KOPT-K1 (cell line): Measurements from ENCODE around the gene VPS51.

Source experiments
- H3K27ac ChIP-seq: fragments of 200-600 bp; sonication (generic); 2 replicates; pipeline ENCODE4 v1.5.1; 2016; ENCODE audit warnings: antibody characterized with exemption, mild to moderate bottlenecking, low read depth, low read length; ENCODE audit not compliant: poor library complexity, severe bottlenecking
- H3K36me3 ChIP-seq: fragments of 200-600 bp; sonication (generic); 2 replicates; pipeline ENCODE4 v1.5.1; 2017; ENCODE audit warnings: antibody characterized with exemption, mild to moderate bottlenecking, low read length, moderate library complexity; ENCODE audit not compliant: insufficient read depth
- H3K9me3 ChIP-seq: fragments of 200-600 bp; sonication (generic); 2 replicates; pipeline ENCODE4 v1.5.1; 2017; ENCODE audit warnings: antibody characterized with exemption, low read length, mild to moderate bottlenecking; ENCODE audit not compliant: insufficient read depth, poor library complexity, severe bottlenecking

The VPS51 gene

DNA sequence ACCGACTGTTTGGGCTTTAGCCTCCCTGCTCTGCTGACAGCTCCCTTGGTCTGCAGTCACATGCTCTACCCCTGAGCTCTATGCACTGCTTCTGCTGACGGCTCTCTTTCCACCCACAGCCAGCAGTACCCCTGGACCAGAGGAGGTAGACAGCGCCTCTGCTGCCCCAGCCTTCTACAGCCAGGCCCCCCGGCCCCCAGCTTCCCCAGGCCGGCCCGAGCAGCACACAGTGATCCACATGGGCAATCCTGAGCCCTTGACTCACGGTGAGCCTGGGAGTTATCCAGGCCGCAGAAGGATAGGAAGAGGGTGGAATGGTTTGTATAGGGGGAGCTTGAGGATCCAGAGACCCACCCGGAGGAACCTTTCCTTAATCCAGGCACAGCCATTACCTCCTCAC, 9.2 kb upstream of the VPS51 start:
- H3K36me3 ChIP-seq: peaks cover 61% of the 10 kb centered on the region
- H3K27ac ChIP-seq: no peak overlapping the region
- H3K9me3 ChIP-seq: no peaks in the 10 kb centered on the region

DNA sequence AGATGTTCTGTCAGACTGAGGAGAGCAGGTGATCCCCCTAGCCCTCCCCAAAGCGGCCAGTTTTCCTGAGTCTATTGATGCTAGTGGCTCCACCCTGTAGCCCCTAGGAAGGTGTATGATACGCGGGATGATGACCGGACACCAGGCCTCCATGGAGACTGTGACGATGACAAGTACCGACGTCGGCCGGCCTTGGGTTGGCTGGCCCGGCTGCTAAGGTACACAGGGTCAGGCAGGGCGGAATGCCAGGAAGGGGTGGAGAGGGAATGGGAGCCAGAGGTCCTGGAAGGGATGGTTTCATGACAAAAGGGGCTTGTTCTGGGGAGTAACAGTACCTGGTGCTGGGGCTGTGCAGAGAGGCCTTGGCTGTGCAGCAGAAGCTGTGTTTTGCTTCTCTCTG, 8.8 kb upstream of the VPS51 start:
- no peak overlapping the region for H3K27ac ChIP-seq
- peaks cover 57% of the 10 kb centered on the region for H3K36me3 ChIP-seq
- H3K9me3 ChIP-seq: no peaks in the 10 kb centered on the region

DNA sequence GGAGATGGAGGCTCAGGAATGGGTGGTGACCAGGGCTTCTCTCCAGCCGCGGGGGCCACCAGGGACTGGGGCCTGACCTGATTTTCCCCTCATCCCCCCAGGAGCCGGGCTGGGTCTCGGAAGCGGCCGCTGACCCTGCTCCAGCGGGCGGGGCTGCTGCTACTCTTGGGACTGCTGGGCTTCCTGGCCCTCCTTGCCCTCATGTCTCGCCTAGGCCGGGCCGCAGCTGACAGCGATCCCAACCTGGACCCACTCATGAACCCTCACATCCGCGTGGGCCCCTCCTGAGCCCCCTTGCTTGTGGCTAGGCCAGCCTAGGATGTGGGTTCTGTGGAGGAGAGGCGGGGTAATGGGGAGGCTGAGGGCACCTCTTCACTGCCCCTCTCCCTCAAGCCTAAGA, 8.2 kb upstream of the VPS51 start:
- no peaks in the 10 kb centered on the region for H3K9me3 ChIP-seq
- no peak overlapping the region for H3K27ac ChIP-seq
- H3K36me3 ChIP-seq: peaks cover 51% of the 10 kb centered on the region

DNA sequence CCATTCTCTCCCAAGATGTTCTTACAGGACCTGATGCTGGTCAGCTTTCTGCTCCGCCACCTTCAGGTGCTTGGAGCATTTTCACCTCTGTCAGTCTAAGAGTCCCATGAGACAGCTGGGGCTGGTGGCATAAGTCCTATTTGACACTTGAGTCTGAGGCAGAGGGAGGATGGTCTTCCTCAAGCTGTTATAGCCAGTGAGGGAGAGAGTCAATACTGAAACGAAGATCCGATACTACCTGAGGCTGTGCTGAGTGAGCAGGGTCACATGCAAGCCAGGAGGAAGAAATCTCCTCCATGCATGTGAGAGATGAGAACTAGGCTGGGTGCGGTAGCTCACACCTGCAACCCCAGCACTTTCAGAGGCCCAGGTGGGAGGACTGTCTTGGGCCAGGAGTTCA, 6.4 kb upstream of the VPS51 start:
- Histone ChIP-seq H3K9me3 (no peaks in the 10 kb centered on the region), H3K27ac (no peak overlapping the region), H3K36me3 (peaks cover 49% of the 10 kb centered on the region)

DNA sequence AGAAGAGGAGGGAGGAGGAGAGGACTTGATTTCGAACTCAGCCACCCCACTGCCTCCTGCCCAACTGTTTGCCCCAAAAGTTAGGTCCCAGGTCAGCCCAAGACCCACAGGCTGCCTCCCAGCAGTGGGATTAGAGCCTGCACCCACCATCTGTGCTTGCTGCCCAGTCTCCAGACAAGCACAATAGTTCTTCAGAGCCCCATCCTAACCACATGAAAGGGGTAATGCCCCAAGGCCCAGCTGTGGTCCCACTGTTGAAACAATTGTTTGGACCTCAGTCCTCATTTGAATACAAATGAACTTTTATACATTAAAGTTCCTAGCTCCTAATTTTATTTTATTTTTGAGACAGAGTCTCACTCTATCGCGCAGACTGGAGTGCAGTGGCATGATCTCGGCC, 5.4 kb upstream of the VPS51 start:
- no peak overlapping the region for H3K27ac ChIP-seq
- H3K36me3 ChIP-seq: peaks cover 43% of the 10 kb centered on the region
- no peaks in the 10 kb centered on the region for H3K9me3 ChIP-seq

DNA sequence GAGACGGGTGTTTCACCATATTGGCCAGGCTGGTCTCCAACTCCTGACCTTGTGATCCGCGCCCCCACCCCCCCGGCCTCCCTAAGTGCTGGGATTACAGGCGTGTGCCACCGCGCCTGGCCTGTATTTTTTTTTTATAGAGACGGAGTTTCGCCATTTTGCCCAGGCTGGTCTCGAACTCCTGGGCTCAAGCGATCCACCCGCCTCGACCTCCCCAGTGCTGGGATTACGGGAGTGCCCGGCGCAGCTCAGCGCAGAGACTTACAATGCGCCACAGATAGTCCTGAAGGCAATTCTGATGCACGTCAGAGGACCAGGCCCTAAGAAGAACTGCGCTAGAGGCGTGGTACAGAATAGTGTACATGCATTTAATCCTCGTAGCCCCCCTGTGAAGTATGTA, 587 bp upstream of the VPS51 start:
- Histone ChIP-seq H3K36me3 (peaks cover 18% of the 10 kb centered on the region), H3K9me3 (no peaks in the 10 kb centered on the region), H3K27ac (peak overlapping the region; percentile 82)

DNA sequence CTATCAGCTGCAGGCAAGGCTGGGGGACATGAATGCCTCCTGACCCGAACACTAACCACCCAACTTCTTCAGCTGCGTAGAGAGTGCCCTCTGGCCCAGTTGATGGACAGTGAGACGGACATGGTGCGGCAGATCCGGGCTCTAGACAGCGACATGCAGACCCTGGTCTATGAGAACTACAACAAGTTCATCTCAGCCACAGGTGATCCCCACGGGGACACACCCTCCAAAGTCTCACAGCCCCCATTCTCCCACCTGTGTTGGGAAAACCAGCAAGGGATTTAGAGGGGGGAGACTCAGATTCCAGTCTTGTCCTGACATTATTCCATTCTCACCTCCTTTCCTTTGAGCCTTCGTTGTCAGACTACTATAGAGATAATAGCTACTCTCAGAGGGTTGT, 912 bp downstream of the VPS51 start:
- H3K27ac ChIP-seq: peak overlapping the region; percentile 82
- no peaks in the 10 kb centered on the region for H3K9me3 ChIP-seq
- H3K36me3 ChIP-seq: peaks cover 30% of the 10 kb centered on the region

DNA sequence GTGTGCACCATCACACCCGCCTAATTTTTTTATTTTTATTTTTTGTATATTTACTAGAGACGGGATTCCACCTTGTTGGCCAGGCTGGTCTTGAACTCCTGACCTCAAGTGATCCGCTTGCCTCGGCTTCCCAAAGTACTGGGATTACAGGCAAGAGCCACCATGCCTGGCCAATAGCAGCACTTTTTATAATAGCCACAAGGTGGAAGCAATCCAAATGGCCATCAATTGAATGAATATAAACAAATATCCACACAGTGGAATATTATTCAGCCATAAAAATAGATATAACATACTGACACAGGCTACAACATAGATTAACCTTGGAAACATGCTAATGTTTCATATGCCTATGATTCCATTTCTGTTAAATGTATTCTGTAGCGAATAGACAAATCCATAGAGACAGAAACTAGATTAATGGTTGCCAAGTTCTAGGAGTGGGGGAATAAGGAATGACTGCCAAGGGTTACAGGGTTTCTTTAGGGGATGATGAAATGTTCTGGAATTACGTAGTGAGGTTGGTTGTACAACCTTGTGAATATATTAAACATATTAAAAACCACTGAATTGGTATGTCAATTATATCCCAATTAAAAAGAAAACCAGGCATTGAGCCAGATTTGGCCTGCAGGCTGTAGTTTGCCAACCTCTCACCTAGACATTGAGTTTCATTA, 4.8 kb downstream of the VPS51 start:
- Histone ChIP-seq H3K27ac (no peak overlapping the region), H3K9me3 (no peaks in the 10 kb centered on the region), H3K36me3 (peaks cover 55% of the 10 kb centered on the region)

DNA sequence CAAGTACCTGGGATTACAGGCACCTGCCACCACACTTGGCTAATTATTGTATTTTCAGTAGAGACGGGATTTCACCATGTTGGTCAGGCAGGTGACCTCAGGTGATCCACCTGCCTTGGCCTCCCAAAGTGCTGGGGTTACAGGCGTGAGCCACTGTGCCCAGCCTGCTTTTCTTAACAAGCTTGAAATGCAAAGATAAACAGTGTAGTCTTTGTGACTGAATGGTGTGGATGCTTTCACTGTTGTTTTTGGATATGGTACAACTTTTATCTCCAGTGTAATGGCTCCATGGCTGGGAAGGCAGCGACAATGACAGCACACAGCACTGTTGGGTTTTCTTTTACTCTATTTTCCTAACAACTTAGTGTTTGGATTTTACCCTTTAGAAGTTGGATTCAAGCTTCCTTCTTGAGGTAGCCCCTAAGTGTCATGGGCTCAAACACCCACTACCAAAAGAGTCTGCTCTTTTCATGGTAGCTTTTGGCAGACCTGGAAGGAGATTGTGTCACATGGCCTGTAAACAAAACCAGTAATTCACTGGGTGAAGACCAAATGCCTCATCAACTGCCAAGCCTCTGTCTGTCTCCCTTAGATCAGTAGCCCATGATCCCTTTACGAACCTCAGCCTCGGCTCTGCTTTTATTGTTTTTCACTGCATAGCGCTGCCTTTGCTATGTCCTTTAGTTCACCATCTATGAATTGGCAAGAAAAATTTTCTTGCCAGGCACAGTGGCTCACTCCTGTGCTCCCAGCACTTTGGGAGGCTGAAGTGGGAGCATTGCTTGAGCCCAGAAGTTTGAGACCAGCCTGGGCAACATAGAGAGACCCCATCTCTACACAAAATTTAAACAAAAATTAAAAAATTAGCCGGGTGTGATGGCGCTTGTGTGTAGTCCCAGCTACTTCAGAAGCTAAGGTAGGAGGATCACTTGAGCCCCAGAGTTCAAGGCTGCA, 6.4 kb downstream of the VPS51 start:
- Histone ChIP-seq H3K27ac (no peak overlapping the region), H3K36me3 (peaks cover 60% of the 10 kb centered on the region), H3K9me3 (no peaks in the 10 kb centered on the region)

DNA sequence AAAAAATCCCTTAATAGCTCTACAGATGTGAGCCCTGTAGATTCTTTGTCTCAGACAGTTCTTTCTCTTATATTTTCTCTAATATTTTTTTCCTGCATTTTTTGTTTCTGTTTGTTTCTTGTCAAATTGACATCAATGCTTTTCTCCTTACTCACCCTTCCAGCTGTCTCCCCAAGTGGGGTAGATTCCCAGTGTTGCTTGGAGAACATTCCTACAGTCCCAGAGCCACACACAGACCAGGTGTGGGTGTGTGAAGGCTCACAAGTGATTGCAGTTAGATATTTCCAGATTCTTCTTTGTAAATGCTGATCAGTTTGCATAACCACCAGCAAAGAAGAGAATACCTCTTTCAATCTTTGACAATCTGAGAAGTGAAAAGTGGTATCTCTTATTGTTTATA, 7.5 kb downstream of the VPS51 start:
- Histone ChIP-seq H3K36me3 (peaks cover 62% of the 10 kb centered on the region), H3K9me3 (no peaks in the 10 kb centered on the region), H3K27ac (no peak overlapping the region)

DNA sequence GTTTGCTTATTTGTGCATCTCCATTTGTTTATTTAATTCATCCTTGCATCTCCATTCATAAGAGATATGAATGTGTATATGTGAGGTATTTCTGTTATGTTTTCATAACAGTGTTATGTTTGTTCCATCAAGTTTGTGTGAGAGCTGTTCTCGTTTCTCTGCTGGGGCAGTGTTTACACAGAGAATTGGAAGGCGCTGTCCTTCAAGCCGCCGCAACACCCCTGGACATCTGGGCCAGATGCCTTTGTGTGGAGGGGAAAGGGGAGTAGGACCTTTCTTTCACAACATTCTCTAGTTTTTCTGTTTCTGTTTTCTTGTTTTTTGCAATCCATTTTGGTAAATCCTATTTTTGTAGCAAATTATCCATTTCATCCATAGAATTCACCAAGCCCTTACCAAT, 8.6 kb downstream of the VPS51 start:
- H3K27ac ChIP-seq: no peak overlapping the region

DNA sequence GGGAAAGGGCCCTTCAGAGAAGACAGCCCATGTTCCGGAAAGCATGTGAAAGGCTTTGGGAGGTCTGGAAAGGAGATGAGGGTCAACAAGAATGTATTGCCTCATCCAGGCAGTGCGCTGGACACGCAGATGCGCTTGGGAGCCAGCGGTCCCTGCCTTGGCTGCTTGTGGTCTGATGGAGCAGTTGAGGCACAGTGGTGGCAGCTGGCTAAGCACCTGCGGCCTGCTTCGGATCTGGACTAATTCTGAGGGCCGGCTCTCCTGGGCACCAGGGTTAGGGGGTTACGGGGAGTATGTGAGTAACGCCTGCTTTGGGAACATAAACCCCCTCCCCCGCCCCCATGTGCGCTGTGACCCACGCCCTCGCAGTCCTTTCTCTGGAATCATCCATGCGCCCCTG, 11.1 kb downstream of the VPS51 start:
- Histone ChIP-seq H3K27ac (no peak overlapping the region), H3K36me3 (peaks cover 61% of the 10 kb centered on the region), H3K9me3 (no peaks in the 10 kb centered on the region)

More for the DNA sequence above, 8.6 kb downstream of the VPS51 start:
- Histone ChIP-seq H3K36me3 (peaks cover 63% of the 10 kb centered on the region), H3K9me3 (no peaks in the 10 kb centered on the region)

DNA sequence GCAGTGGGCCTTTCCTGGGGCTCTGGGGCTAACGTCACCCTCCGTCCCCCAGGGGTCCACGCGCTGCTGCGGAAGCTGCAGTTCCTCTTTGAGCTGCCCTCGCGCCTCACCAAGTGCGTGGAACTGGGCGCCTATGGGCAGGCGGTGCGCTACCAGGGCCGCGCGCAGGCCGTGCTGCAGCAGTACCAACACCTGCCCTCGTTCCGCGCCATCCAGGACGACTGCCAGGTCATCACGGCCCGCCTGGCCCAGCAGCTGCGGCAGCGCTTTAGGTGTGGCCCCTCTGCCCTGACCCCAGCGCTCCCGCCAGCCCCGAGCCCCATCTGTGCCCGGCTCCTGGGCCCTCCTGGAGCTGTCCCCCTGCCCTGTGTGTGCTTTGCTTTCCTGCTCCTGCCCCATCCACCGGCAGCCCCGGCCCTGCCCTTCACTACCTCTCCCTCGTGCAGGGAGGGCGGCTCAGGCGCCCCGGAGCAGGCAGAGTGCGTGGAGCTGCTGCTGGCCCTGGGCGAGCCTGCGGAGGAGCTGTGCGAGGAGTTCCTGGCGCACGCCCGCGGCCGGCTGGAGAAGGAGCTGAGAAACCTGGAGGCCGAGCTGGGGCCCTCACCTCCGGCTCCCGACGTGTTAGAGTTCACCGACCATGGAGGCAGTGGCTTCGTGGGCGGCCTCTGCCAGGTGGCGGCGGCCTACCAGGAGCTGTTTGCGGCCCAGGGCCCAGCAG, 11.9 kb downstream of the VPS51 start:
- no peak overlapping the region for H3K27ac ChIP-seq
- H3K9me3 ChIP-seq: no peaks in the 10 kb centered on the region
- H3K36me3 ChIP-seq: peaks cover 53% of the 10 kb centered on the region

DNA sequence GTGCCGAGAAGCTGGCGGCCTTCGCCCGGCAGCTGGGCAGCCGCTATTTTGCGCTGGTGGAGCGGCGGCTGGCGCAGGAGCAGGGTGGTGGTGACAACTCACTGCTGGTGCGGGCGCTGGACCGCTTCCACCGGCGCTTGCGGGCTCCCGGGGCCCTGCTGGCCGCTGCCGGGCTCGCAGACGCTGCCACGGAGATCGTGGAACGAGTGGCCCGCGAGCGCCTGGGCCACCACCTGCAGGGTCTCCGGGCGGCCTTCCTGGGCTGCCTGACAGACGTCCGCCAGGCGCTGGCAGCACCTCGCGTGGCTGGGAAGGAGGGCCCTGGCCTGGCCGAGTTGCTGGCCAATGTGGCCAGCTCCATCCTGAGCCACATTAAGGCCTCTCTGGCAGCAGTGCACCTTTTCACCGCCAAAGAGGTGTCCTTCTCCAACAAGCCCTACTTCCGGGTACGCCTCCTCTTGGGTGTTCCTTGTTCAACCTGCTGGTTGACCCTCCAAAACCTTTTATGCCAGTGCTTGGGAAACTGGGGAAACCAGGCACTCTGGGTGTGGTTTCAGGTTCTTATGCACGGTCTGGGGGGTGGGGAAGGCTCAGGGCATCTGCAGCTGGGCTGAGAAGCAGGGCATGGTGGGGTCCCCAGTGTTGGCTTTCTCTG, 12.6 kb downstream of the VPS51 start:
- Histone ChIP-seq H3K9me3 (no peaks in the 10 kb centered on the region), H3K36me3 (peaks cover 50% of the 10 kb centered on the region), H3K27ac (no peak overlapping the region)
